ENCODE measurements around the gene SNRNP48. TPM values are rescaled to one million over a fixed set of nuclear protein-coding genes. Genes with fewer than 3 reads are reported as not detected.

Gene SNRNP48
- total RNA-seq, 4 donors from 2014 or later: 14.3 to 16.6 (median 15.3) TPM

- no peak overlapping the region for H3K4me3 ChIP-seq
- H3K4me1 ChIP-seq: no peaks in the 10 kb centered on the region
- no peaks in the 10 kb centered on the region for H3K9me3 ChIP-seq
- no peaks in the 10 kb centered on the region for H3K27me3 ChIP-seq
- ATAC-seq (no peak), DNase-seq (no peak)
- TF ChIP-seq CTCF (IDR thresholded peaks at IDR 0.05 in 4 of 5, conservative IDR thresholded peaks at IDR 0.05 in 1 of 5): no peak
- TF ChIP-seq POLR2A (IDR thresholded peaks at IDR 0.05): no peak
- no peak overlapping the region for H3K27ac ChIP-seq
- H3K36me3 ChIP-seq: no peaks in the 10 kb centered on the region
- in situ Hi-C loops (cut with MboI; ENCODE audit: low sequenced_read_pairs in 4 of 4): no loop called here
- intact Hi-C loops (cut with DNase I; ENCODE audit: low total_unique reads): no loop called here
Observed at GRCh38 chr6:7632501-7633290, 42.7 kb downstream of the SNRNP48 start.

GRCh38 chr6:7633361-7633760 lies 43.4 kb downstream of the SNRNP48 start:
- in situ Hi-C loops (cut with MboI; ENCODE audit: low sequenced_read_pairs in 4 of 4) (no loop called here), intact Hi-C loops (cut with DNase I; ENCODE audit: low total_unique reads) (no loop called here)
- Histone ChIP-seq H3K27ac (no peak overlapping the region), H3K4me1 (no peaks in the 10 kb centered on the region), H3K27me3 (no peaks in the 10 kb centered on the region), H3K9me3 (no peaks in the 10 kb centered on the region), H3K36me3 (no peaks in the 10 kb centered on the region), H3K4me3 (no peak overlapping the region)
- ATAC-seq (no peak), DNase-seq (no peak)
- TF ChIP-seq POLR2A (IDR thresholded peaks at IDR 0.05) (no peak), CTCF (IDR thresholded peaks at IDR 0.05 in 4 of 5, conservative IDR thresholded peaks at IDR 0.05 in 1 of 5) (no peak)

- in situ Hi-C loops (cut with MboI; ENCODE audit: low sequenced_read_pairs in 4 of 4): no loop called here
- no peak for ATAC-seq
- Histone ChIP-seq H3K36me3 (no peaks in the 10 kb centered on the region), H3K27me3 (no peaks in the 10 kb centered on the region), H3K4me1 (no peaks in the 10 kb centered on the region), H3K27ac (no peak overlapping the region), H3K9me3 (no peaks in the 10 kb centered on the region), H3K4me3 (no peak overlapping the region)
- TF ChIP-seq CTCF (IDR thresholded peaks at IDR 0.05 in 4 of 5, conservative IDR thresholded peaks at IDR 0.05 in 1 of 5) (no peak), POLR2A (IDR thresholded peaks at IDR 0.05) (no peak)
- no peak for DNase-seq
- intact Hi-C loops (cut with DNase I; ENCODE audit: low total_unique reads): no loop called here
Observed at GRCh38 chr6:7636151-7636550, 46.2 kb downstream of the SNRNP48 start.

GRCh38 chr6:7637533-7637932 lies 47.5 kb downstream of the SNRNP48 start:
- H3K4me1 ChIP-seq: no peaks in the 10 kb centered on the region
- TF ChIP-seq CTCF (IDR thresholded peaks at IDR 0.05 in 4 of 5, conservative IDR thresholded peaks at IDR 0.05 in 1 of 5) (no peak), POLR2A (IDR thresholded peaks at IDR 0.05) (no peak)
- no peak overlapping the region for H3K27ac ChIP-seq
- DNase-seq (no peak), ATAC-seq (no peak)
- no peaks in the 10 kb centered on the region for H3K36me3 ChIP-seq
- no peaks in the 10 kb centered on the region for H3K9me3 ChIP-seq
- no peak overlapping the region for H3K4me3 ChIP-seq
- intact Hi-C loops (cut with DNase I; ENCODE audit: low total_unique reads): no loop called here
- in situ Hi-C loops (cut with MboI; ENCODE audit: low sequenced_read_pairs in 4 of 4): no loop called here
- H3K27me3 ChIP-seq: no peaks in the 10 kb centered on the region

DNA sequence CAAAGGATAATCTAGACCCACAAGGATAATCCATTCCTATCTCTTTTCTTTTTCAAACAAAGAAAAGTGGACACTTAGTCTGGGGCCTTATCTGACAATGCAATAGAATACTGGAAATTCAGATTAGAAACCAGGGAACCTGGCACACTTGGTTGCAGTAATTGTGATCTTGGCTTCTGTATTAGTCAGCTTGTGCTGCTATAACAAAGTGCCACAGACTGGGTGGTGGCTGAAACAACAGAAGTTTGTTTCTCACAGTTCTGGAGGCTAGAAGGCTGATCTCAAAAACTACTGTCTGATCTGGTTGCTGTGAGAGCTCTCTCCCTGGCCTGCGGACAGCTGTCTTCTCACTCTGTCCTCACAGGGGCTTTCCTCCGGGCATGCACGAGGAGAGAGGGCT lies 49.4 kb downstream of the SNRNP48 start:
- intact Hi-C loops (cut with DNase I; ENCODE audit: low total_unique reads) (no loop called here), in situ Hi-C loops (cut with MboI; ENCODE audit: low sequenced_read_pairs in 4 of 4) (no loop called here)
- Histone ChIP-seq H3K9me3 (no peaks in the 10 kb centered on the region), H3K4me3 (no peak overlapping the region), H3K27me3 (no peaks in the 10 kb centered on the region), H3K36me3 (no peaks in the 10 kb centered on the region), H3K27ac (no peak overlapping the region), H3K4me1 (no peaks in the 10 kb centered on the region)
- no peak for ATAC-seq
- DNase-seq: no peak
- TF ChIP-seq POLR2A (IDR thresholded peaks at IDR 0.05): no peak
- no peak for TF ChIP-seq CTCF (IDR thresholded peaks at IDR 0.05 in 4 of 5, conservative IDR thresholded peaks at IDR 0.05 in 1 of 5)

Measured in gastrocnemius medialis (tissue), 4 donors.